Type B pancreatic cell (in vitro differentiated cells): ENCODE measurements around the gene STOM. TPM values are rescaled to one million over a fixed set of nuclear protein-coding genes. Genes with fewer than 3 reads are reported as not detected.

ENCODE experiments used
- DNase-seq: peaks from one replicate; pipeline ENCODE4 v3.0.0; 2021; ENCODE audit warnings: mixed read lengths; ENCODE audit not compliant: unreplicated experiment; ENCODE audit errors: extremely low spot score
- H3K27ac Mint-ChIP-seq: 2 replicates; pipeline ENCODE4 v1.8.0; 2021; ENCODE audit warnings: mild to moderate bottlenecking, mixed read lengths
- H3K27me3 Mint-ChIP-seq: 2 replicates; pipeline ENCODE4 v1.8.0; 2021; ENCODE audit warnings: mixed read lengths
- H3K36me3 Mint-ChIP-seq: 2 replicates; pipeline ENCODE4 v1.8.0; 2021; ENCODE audit warnings: mixed read lengths
- H3K4me1 Mint-ChIP-seq: one replicate; pipeline ENCODE4 v1.8.0; 2021; ENCODE audit warnings: mixed read lengths; ENCODE audit not compliant: unreplicated experiment
- H3K4me3 Mint-ChIP-seq: 2 replicates; pipeline ENCODE4 v1.8.0; 2021; ENCODE audit warnings: mild to moderate bottlenecking, mixed read lengths
- H3K9me3 Mint-ChIP-seq: 2 replicates; pipeline ENCODE4 v1.8.0; 2021; ENCODE audit warnings: mixed read lengths
- total RNA-seq: library from RNA; stranded (reverse); gene quantifications from 2 replicates; pipeline ENCODE4 v1.2.1, GENCODE V29; 2021; ENCODE audit warnings: low replicate concordance
- TF ChIP-seq, protein P1 (sequence below): fragments of 200-600 bp; sonication (generic); conservative IDR thresholded peaks from 2 replicates; pipeline ENCODE4 v1.5.0; 2021; ENCODE audit warnings: antibody characterized with exemption, mild to moderate bottlenecking

Gene STOM
- total RNA-seq, 1 donor from 2014 or later: 30.7 TPM

DNA sequence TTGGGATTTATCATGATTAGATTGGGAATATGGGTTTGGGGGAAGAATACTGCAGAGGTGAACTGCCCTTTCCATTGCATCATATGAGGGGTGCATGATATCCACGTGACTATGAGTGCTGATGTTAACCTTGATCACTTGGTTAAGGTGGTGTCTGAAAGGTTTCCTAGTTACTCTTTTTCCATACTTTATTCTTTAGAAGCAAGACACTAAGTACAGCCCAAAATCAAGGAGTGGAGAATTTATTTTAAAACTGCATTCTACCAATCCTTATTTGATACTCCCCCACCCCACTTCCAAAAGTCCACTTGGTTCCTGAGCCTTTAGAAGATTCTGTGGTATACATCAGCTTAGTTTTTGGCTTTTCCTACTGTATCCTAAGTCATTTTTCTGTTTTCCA is 20.3 kb upstream of the STOM start:
- Mint-ChIP-seq H3K27me3 (no peaks in the 10 kb centered on the region), H3K27ac (no peak overlapping the region), H3K9me3 (no peaks in the 10 kb centered on the region), H3K36me3 (no peaks in the 10 kb centered on the region), H3K4me3 (no peak overlapping the region), H3K4me1 (peaks cover 4% of the 10 kb centered on the region)
- TF ChIP-seq, protein P1, sequence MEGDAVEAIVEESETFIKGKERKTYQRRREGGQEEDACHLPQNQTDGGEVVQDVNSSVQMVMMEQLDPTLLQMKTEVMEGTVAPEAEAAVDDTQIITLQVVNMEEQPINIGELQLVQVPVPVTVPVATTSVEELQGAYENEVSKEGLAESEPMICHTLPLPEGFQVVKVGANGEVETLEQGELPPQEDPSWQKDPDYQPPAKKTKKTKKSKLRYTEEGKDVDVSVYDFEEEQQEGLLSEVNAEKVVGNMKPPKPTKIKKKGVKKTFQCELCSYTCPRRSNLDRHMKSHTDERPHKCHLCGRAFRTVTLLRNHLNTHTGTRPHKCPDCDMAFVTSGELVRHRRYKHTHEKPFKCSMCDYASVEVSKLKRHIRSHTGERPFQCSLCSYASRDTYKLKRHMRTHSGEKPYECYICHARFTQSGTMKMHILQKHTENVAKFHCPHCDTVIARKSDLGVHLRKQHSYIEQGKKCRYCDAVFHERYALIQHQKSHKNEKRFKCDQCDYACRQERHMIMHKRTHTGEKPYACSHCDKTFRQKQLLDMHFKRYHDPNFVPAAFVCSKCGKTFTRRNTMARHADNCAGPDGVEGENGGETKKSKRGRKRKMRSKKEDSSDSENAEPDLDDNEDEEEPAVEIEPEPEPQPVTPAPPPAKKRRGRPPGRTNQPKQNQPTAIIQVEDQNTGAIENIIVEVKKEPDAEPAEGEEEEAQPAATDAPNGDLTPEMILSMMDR: no peak
- no peak for DNase-seq

DNA sequence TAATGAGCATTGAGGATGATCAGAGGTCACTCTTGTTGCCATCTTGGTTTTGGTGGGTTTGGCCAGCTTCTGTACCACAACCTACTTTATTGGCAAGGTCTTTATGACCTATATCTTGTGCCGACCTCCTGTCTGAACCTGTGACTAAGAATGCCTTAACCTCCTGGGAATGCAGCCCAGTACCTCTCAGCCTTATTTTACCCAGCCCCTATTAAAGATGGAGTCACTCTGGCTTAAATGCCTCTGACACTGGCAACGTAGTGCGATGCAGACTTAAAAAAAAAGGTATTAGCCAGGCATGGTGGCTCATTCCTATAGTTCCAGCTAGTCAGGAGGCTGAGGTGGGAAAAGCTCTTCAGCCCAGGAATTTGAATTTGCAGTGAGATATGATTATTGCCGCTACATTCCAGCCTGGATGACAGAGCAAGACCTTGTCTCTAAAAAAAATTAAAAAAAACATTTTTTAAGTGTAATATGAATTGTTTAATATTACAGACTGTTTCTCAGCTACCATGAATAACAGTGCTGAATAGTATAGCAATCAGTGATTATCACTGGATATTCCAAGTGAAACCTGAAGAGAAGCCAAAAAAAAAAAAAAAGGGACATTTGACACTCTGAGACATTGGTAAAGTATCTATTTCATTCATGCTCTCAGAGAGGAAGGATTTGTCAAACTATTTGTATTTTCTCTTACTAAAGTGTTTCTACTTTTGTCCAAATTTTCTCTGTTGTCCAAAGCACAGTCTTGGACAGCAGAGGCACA is 18.3 kb upstream of the STOM start:
- no peaks in the 10 kb centered on the region for H3K27me3 Mint-ChIP-seq
- no peaks in the 10 kb centered on the region for H3K9me3 Mint-ChIP-seq
- H3K27ac Mint-ChIP-seq: no peak overlapping the region
- H3K4me1 Mint-ChIP-seq: peaks cover 4% of the 10 kb centered on the region
- no peak overlapping the region for H3K4me3 Mint-ChIP-seq
- H3K36me3 Mint-ChIP-seq: no peaks in the 10 kb centered on the region
- no peak for DNase-seq
- TF ChIP-seq, protein P1: no peak

DNA sequence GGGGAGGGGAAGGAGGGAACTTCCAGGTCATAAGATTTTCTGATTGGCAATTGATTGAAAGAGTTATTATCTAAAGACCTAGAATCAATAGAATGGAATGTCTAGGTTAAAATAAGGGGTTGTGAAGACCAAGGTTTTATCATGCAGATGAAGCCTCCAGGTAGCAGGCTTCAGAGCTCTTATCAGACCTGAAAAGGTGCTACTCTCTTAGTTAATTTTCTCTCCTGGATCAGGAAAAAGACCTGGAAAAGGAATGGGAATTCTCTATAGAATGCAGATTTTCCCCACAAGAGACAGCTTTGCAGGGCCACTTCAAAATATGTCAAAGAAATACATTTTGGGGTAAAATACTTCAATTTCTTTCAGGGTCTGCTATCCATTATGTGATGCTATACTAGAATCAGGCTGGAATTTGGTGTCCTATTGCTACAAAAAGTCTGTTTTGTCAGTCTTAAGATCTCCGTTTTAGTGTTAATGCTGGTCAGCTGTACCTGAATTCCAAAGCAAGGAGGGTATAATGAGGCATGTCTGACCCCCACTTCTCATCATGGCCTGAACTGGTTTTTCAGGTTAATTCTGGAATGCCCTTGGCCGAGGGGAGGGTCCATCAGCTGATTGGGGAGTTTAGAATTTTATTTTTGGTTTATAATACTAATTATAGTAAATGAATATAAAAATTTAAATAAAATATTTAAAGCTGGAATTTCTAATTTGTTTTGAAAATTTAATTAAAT is 16.6 kb upstream of the STOM start:
- peak overlapping the region; percentile 44 for H3K4me3 Mint-ChIP-seq
- TF ChIP-seq, protein P1: no peak
- peaks cover 4% of the 10 kb centered on the region for H3K4me1 Mint-ChIP-seq
- no peak for DNase-seq
- H3K27me3 Mint-ChIP-seq: no peaks in the 10 kb centered on the region
- peak overlapping the region; percentile 83 for H3K27ac Mint-ChIP-seq
- no peaks in the 10 kb centered on the region for H3K36me3 Mint-ChIP-seq
- no peaks in the 10 kb centered on the region for H3K9me3 Mint-ChIP-seq

DNA sequence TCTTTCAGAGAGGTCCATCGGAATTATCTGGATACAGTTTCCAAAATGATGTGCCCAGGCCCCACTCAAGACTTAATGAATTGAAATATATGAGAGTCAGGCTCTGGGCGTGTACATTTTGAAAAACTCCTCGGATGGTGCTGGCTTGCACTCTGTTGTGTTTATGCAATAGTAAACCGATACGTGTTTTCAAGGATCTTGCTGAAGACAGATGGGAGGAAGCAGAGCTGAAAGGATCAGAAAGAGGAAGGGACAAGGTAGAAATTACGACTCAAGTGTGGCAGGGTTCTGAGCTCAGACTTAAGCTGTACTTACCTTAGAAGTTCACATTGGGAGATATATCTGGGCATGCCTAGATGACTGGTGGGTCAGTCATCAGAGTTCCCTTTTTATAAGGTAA is 13.7 kb upstream of the STOM start:
- Mint-ChIP-seq H3K27me3 (no peaks in the 10 kb centered on the region), H3K4me1 (peaks cover 4% of the 10 kb centered on the region), H3K4me3 (no peak overlapping the region), H3K9me3 (no peaks in the 10 kb centered on the region), H3K36me3 (no peaks in the 10 kb centered on the region), H3K27ac (no peak overlapping the region)
- TF ChIP-seq, protein P1: no peak
- no peak for DNase-seq

DNA sequence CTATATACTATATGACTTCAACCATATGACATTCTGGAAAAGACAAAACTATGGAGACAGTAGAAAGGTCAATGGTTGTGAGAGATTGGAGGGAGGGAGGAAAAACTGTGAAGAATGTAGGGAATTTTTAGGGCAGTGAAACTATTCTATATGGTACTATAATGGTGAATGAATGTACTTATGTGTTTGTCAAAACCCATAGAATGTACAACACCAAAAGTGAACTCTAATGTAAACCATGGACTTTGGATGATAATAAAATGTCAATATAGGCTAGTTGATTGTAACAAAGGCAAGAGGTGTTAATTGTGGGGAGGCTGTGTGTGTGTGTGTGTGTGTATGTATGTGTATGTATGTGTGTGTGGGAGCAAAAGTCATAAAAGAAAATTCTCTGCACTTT is 10.8 kb upstream of the STOM start:
- Mint-ChIP-seq H3K27me3 (no peaks in the 10 kb centered on the region), H3K4me3 (no peak overlapping the region), H3K27ac (no peak overlapping the region), H3K4me1 (no peaks in the 10 kb centered on the region), H3K9me3 (no peaks in the 10 kb centered on the region), H3K36me3 (no peaks in the 10 kb centered on the region)
- DNase-seq: no peak
- TF ChIP-seq, protein P1: no peak
